ENCODE results near the gene SERINC3. TPM values are rescaled to one million over a fixed set of nuclear protein-coding genes. Genes with fewer than 3 reads are reported as not detected.

The SERINC3 gene
- polyA plus RNA-seq, 1 of the 3 experiments (the other 2 are of a cell fraction), result 105 TPM

- TF ChIP-seq USF1 (IDR thresholded peaks at IDR 0.05; ENCODE audit: borderline replicate concordance, low read depth), result no peak
- no peak for TF ChIP-seq NFIC (IDR thresholded peaks at IDR 0.05; ENCODE audit: borderline replicate concordance)
- no peak for TF ChIP-seq TAF1 (IDR thresholded peaks at IDR 0.05; ENCODE audit: borderline replicate concordance, low read depth, low read length)
- peak; percentile 68; the same call in 1 of the 2 replicates for TF ChIP-seq ELF1 (IDR thresholded peaks at IDR 0.05)
- TF ChIP-seq USF2 (IDR thresholded peaks at IDR 0.05; ENCODE audit: borderline replicate concordance, low read depth, low read length), result no peak
- no peak for TF ChIP-seq EZH2phosphoT487 (IDR thresholded peaks at IDR 0.05; ENCODE audit: borderline replicate concordance, low read depth)
- TF ChIP-seq JUND (IDR thresholded peaks at IDR 0.05), result no peak
- peak; percentile 67 for TF ChIP-seq GABPA (IDR thresholded peaks at IDR 0.05; ENCODE audit: low read depth)
- TF ChIP-seq FOXM1 (IDR thresholded peaks at IDR 0.05; ENCODE audit: low read depth), result no peak
- TF ChIP-seq POLR2AphosphoS5 (IDR thresholded peaks at IDR 0.05; ENCODE audit: low read depth, low read length), result peak; percentile 70
- TF ChIP-seq GATA2 (CRISPR knock-in tag; IDR thresholded peaks at IDR 0.05), result no peak
- TF ChIP-seq MXI1 (IDR thresholded peaks at IDR 0.05; ENCODE audit: low read depth, low read length), result peak; percentile 89
- no peak for TF ChIP-seq TEAD4 (IDR thresholded peaks at IDR 0.05; ENCODE audit: borderline replicate concordance, insufficient read depth)
- TF ChIP-seq YY1 (IDR thresholded peaks at IDR 0.05; ENCODE audit: low read depth), result peak; percentile 83
- TF ChIP-seq FOXJ3 (CRISPR knock-in tag; IDR thresholded peaks at IDR 0.05), result 0 out of 2 replicates have a peak, but pooled peaks have one; percentile 34
Observed at GRCh38 chr20:44521484-44522481, at the start of gene SERINC3 (continued).

GRCh38 chr20:44571362-44571988 is 49.6 kb upstream of the SERINC3 start:
- Histone ChIP-seq H3K36me3 (replicated peaks in 1 of 2; ENCODE audit: control insufficient read depth in 1 of 2, insufficient read depth in 2 of 2, low read length in 1 of 2) (no peaks in the 10 kb centered on the region), H3K4me3 (ENCODE audit: low read depth in 2 of 2, low read length in 1 of 2) (no peak overlapping the region), H3K79me2 (ENCODE audit: insufficient read depth) (peaks cover 46% of the 10 kb centered on the region), H3K27ac (ENCODE audit: low read depth in 2 of 2, low read length in 1 of 2) (peak overlapping the region; percentile 31 to 97; a peak in 2 of 4 replicates), H4K20me1 (ENCODE audit: insufficient read depth) (no peaks in the 10 kb centered on the region), H3K27me3 (ENCODE audit: insufficient read depth) (no peaks in the 10 kb centered on the region), H3K9ac (peak overlapping the region; percentile 79; the same call in 1 of the 2 replicates), H3K9me3 (no peaks in the 10 kb centered on the region), H3K4me2 (peak overlapping the region; percentile 65; the same call in 1 of the 2 replicates), H3K4me1 (ENCODE audit: control insufficient read depth in 1 of 2, insufficient read depth in 2 of 2, low read depth in 1 of 2, low read length in 1 of 2) (peaks cover 16 to 22% of the 10 kb centered on the region in 2 experiments; a peak in 3 of 4 replicates), H3F3A (replicated peaks; ENCODE audit: insufficient read depth) (peaks cover 29% of the 10 kb centered on the region), H2AFZ (ENCODE audit: low read depth) (no peak overlapping the region), H3K9me2 (no peaks in the 10 kb centered on the region)
- ChIA-PET POLR2A (no interaction called here), CTCF (interaction anchor here (0.6 to 1.1 kb wide), 2 partner anchors 40 to 96 kb away, joined by 3 read pairs; partner anchors contain the start of gene TTPAL)
- DNase-seq, result no peak
- 80% methylated on average over 6 of the region's 6 CpGs for WGBS (ENCODE audit: low lambda C conversion rate)
- TF ChIP-seq FOSL2 (IDR thresholded peaks at IDR 0.05; ENCODE audit: borderline replicate concordance, low read depth), result no peak
- no peak for TF ChIP-seq YY1 (IDR thresholded peaks at IDR 0.05; ENCODE audit: low read depth)
- no peak for TF ChIP-seq NRF1 (IDR thresholded peaks at IDR 0.05; ENCODE audit: low read depth, low read length)
- TF ChIP-seq, protein P1, sequence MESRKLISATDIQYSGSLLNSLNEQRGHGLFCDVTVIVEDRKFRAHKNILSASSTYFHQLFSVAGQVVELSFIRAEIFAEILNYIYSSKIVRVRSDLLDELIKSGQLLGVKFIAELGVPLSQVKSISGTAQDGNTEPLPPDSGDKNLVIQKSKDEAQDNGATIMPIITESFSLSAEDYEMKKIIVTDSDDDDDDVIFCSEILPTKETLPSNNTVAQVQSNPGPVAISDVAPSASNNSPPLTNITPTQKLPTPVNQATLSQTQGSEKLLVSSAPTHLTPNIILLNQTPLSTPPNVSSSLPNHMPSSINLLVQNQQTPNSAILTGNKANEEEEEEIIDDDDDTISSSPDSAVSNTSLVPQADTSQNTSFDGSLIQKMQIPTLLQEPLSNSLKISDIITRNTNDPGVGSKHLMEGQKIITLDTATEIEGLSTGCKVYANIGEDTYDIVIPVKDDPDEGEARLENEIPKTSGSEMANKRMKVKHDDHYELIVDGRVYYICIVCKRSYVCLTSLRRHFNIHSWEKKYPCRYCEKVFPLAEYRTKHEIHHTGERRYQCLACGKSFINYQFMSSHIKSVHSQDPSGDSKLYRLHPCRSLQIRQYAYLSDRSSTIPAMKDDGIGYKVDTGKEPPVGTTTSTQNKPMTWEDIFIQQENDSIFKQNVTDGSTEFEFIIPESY (IDR thresholded peaks at IDR 0.05; ENCODE audit: borderline replicate concordance, low read depth), result no peak
- no peak for TF ChIP-seq RAD21 (IDR thresholded peaks at IDR 0.05; ENCODE audit: low read length)
- no peak for TF ChIP-seq MXI1 (IDR thresholded peaks at IDR 0.05; ENCODE audit: low read depth, low read length)
- no peak for TF ChIP-seq FOXJ3 (CRISPR knock-in tag; IDR thresholded peaks at IDR 0.05)
- TF ChIP-seq MAX (IDR thresholded peaks at IDR 0.05; ENCODE audit: low read depth), result no peak
- TF ChIP-seq NFIC (IDR thresholded peaks at IDR 0.05; ENCODE audit: borderline replicate concordance), result no peak
- no peak for TF ChIP-seq EP300 (IDR thresholded peaks at IDR 0.05; ENCODE audit: borderline replicate concordance in 1 of 2, low read depth in 1 of 2, low read length in 1 of 2)
- no peak for TF ChIP-seq GABPA (IDR thresholded peaks at IDR 0.05; ENCODE audit: low read depth)

All from SK-N-SH (cell line).